B cell (primary cell): ENCODE data around the gene CTDSPL. TPM values are rescaled to one million over a fixed set of nuclear protein-coding genes. Genes with fewer than 3 reads are reported as not detected.

Experiments used
- ATAC-seq: fragments of 200-7000 bp; cut with Tn5 transposase; one replicate; pipeline ENCODE4 v1.10.0; 2021; ENCODE audit warnings: low read depth, mild to moderate bottlenecking, moderate number of reproducible peaks, moderate library complexity
- CTCF ChIA-PET: fragments of 350-600 bp; sonication (Branson Sonifier 250); formaldehyde crosslinking; loops from one replicate; lab custom pipeline; 2021; ENCODE audit warnings: antibody characterized with exemption, inconsistent platforms; lab: Charles Lee
- POLR2A ChIA-PET: fragments of 350-600 bp; sonication (Branson Sonifier 250); formaldehyde crosslinking; loops from one replicate; lab custom pipeline; 2021; ENCODE audit warnings: antibody characterized with exemption; lab: Charles Lee
- DNase-seq: peaks from one replicate; pipeline ENCODE4 v3.0.0; 2013
- H2AFZ ChIP-seq: 2 replicates; pipeline ENCODE4 v1.6.1; 2012; ENCODE audit warnings: mild to moderate bottlenecking, low read depth, low read length; ENCODE audit not compliant: insufficient read depth, poor library complexity, severe bottlenecking
- H3K27ac ChIP-seq, 2 donors: 1 replicate in 1 of 2; 2 replicates in 1 of 2; pipeline ENCODE4 v1.5.1; 2012 to 2013; ENCODE audit warnings: low read length in 2 of 2, mild to moderate bottlenecking in 2 of 2, moderate library complexity in 1 of 2
- H3K27me3 ChIP-seq, 4 experiments: fragments of 200-600 bp in 1 of 4; sonication (generic) in 1 of 4; replicated peaks in 1 of 4; 1 replicate in 2 of 4; 2 replicates in 2 of 4; pipeline versions ENCODE4 v1.6.1 to v1.7.0; 2013 to 2016; ENCODE audit warnings: low read length in 3 of 4, mild to moderate bottlenecking in 2 of 4, mixed read lengths in 1 of 4, moderate library complexity in 1 of 4; ENCODE audit not compliant: insufficient read depth in 4 of 4, control insufficient read depth in 3 of 4; ENCODE audit errors: control extremely low read depth in 1 of 4
- H3K36me3 ChIP-seq, 2 experiments: replicated peaks in 1 of 2; 1 replicate in 1 of 2; 2 replicates in 1 of 2; pipeline versions ENCODE4 v1.6.1 to v1.7.1; 2013; ENCODE audit warnings: low read length in 1 of 2; ENCODE audit not compliant: insufficient read depth in 2 of 2, control insufficient read depth in 1 of 2; ENCODE audit errors: control extremely low read depth in 1 of 2, extremely low read depth in 1 of 2
- H3K4me1 ChIP-seq, 2 donors: fragments of 200-600 bp in 1 of 2; sonication (generic) in 1 of 2; 1 replicate in 1 of 2; 2 replicates in 1 of 2; pipeline versions ENCODE4 v1.5.1 to v1.6.1; 2013 to 2017; ENCODE audit warnings: low read length in 2 of 2; ENCODE audit not compliant: control insufficient read depth in 2 of 2, insufficient read depth in 2 of 2
- H3K4me2 ChIP-seq: replicated peaks from 2 replicates; pipeline ENCODE3; 2012; ENCODE audit warnings: mild to moderate bottlenecking, low read depth, low read length; ENCODE audit not compliant: poor library complexity, severe bottlenecking
- H3K4me3 ChIP-seq, 5 experiments: fragments of 200-600 bp in 1 of 5; sonication (generic) in 1 of 5; 1 replicate in 3 of 5; 2 replicates in 2 of 5; pipeline versions ENCODE4 v1.5.1 to v1.7.0; 2011 to 2016; ENCODE audit warnings: low read length in 4 of 5, mild to moderate bottlenecking in 4 of 5, low read depth in 2 of 5, control low read depth in 1 of 5, moderate library complexity in 1 of 5; ENCODE audit not compliant: insufficient read depth in 1 of 5; ENCODE audit errors: control extremely low read depth in 1 of 5, extremely low read depth in 1 of 5
- H3K79me2 ChIP-seq: fragments of 200-600 bp; sonication (generic); one replicate; pipeline ENCODE4 v1.6.0; 2016; ENCODE audit warnings: low read length; ENCODE audit not compliant: control insufficient read depth, insufficient read depth
- H3K9ac ChIP-seq: fragments of 200-600 bp; sonication (generic); 2 replicates; pipeline ENCODE4 v1.6.1; 2017; ENCODE audit warnings: mild to moderate bottlenecking, low read length, moderate library complexity
- H3K9me3 ChIP-seq, 3 donors: one replicate each; pipeline versions ENCODE4 v1.6.1 to v1.7.1; 2013; ENCODE audit warnings: low read length in 2 of 3; ENCODE audit not compliant: control insufficient read depth in 2 of 3, insufficient read depth in 1 of 3; ENCODE audit errors: control extremely low read depth in 1 of 3
- H4K20me1 ChIP-seq: 2 replicates; pipeline ENCODE4 v1.6.0; 2012; ENCODE audit warnings: mild to moderate bottlenecking, low read length; ENCODE audit not compliant: insufficient read depth, control insufficient read depth, poor library complexity, severe bottlenecking
- H3K27ac Mint-ChIP-seq: one replicate; pipeline ENCODE4 v1.8.0; 2021; ENCODE audit warnings: mixed read lengths
- H3K27me3 Mint-ChIP-seq: one replicate; pipeline ENCODE4 v1.8.0; 2021; ENCODE audit warnings: mixed read lengths
- H3K4me1 Mint-ChIP-seq: one replicate; pipeline ENCODE4 v1.8.0; 2021; ENCODE audit warnings: mixed read lengths
- H3K4me3 Mint-ChIP-seq: one replicate; pipeline ENCODE4 v1.8.0; 2021; ENCODE audit warnings: mixed read lengths
- H3K9me3 Mint-ChIP-seq: one replicate; pipeline ENCODE4 v1.8.0; 2022; ENCODE audit warnings: mixed read lengths; ENCODE audit not compliant: insufficient read depth
- CTCF ChIP-seq: fragments of 200-600 bp; IDR thresholded peaks from one replicate; pipeline ENCODE4 v1.8.0; 2022; ENCODE audit warnings: antibody characterized with exemption, mild to moderate bottlenecking
- EZH2 ChIP-seq: IDR thresholded peaks from 2 replicates; pipeline ENCODE4 v1.6.1; 2012; ENCODE audit warnings: borderline replicate concordance, low read depth, mild to moderate bottlenecking, moderate library complexity, low read length; ENCODE audit not compliant: insufficient read depth, poor library complexity, severe bottlenecking
- WGBS: methylation state at CpG from one replicate; pipeline ENCODE4 v1.1.5; 2013; ENCODE audit warnings: missing lambda C conversion rate; ENCODE audit not compliant: insufficient coverage; 5-methylcytosine and 5-hydroxymethylcytosine counted together
- intact Hi-C: fragments of 100-400 bp; cut with micrococcal nuclease; formaldehyde crosslinking; loops from one replicate; pipeline ENCODE4 v1.10.0; 2022
- polyA plus RNA-seq: library from polyadenylated mRNA; depleted of rRNA; stranded (reverse); fragments of >200 nt; gene quantifications from 2 replicates; pipeline ENCODE4 v1.2.3, GENCODE V29; 2012
- total RNA-seq, 2 donors: library from RNA; stranded (reverse); fragments of 120-200 nt in 1 of 2; gene quantifications; 1 replicate in 1 of 2; 2 replicates in 1 of 2; pipeline versions ENCODE4 v1.2.3 to v1.2.4, GENCODE V29; 2013 to 2022

Gene CTDSPL
- total and polyA plus RNA-seq, 2 donors (not counting 1 experiment from before 2014, with no cell fraction given) = not detected

GRCh38 chr3:38003817-38004414 lies 142.2 kb downstream of the CTDSPL start:
- no peak for TF ChIP-seq EZH2
- no peak for TF ChIP-seq CTCF
- ATAC-seq (no peak), DNase-seq (no peak)
- H4K20me1 ChIP-seq = no peaks in the 10 kb centered on the region
- Mint-ChIP-seq H3K9me3 (no peaks in the 10 kb centered on the region), H3K4me1 (peaks cover 18% of the 10 kb centered on the region), H3K4me3 (no peak overlapping the region), H3K27ac (no peak overlapping the region), H3K27me3 (no peaks in the 10 kb centered on the region)
- H3K27ac ChIP-seq = no peak overlapping the region
- H3K36me3 ChIP-seq = peaks cover 0 to 28% of the 10 kb centered on the region in 2 experiments
- no peaks in the 10 kb centered on the region for H3K27me3 ChIP-seq
- no peak overlapping the region for H2AFZ ChIP-seq
- no peak overlapping the region for H3K9ac ChIP-seq
- CTCF ChIA-PET = interaction anchor here (0.6 to 4.0 kb wide), 8 partner anchors 8 to 477 kb away, joined by 3 to 46 read pairs (median 4); partner anchors contain the start of gene DLEC1
- H3K4me3 ChIP-seq = no peak overlapping the region
- H3K4me2 ChIP-seq = no peak overlapping the region
- H3K79me2 ChIP-seq = no peaks in the 10 kb centered on the region
- POLR2A ChIA-PET = no interaction called here
- H3K4me1 ChIP-seq = peaks cover 0 to 6% of the 10 kb centered on the region in 2 donors
- WGBS = 92% methylated on average over 11 of the region's 11 CpGs
- no peaks in the 10 kb centered on the region for H3K9me3 ChIP-seq
- intact Hi-C loops = loop anchor here (1.0 kb wide), 2 partner anchors 30 to 36 kb away; no protein-coding TSS in a partner anchor

- H3K4me2 ChIP-seq = no peak overlapping the region
- no peaks in the 10 kb centered on the region for H3K9me3 ChIP-seq
- ChIA-PET CTCF (interaction anchor here (1.0 to 4.0 kb wide), 8 partner anchors 24 to 476 kb away, joined by 3 to 46 read pairs (median 4); partner anchors contain the start of gene DLEC1), POLR2A (no interaction called here)
- H2AFZ ChIP-seq = no peak overlapping the region
- intact Hi-C loops = loop anchor here (1.0 kb wide), 1 partner anchor 36 kb away; no protein-coding TSS in a partner anchor
- Mint-ChIP-seq H3K27ac (peak overlapping the region; percentile 29), H3K4me3 (no peak overlapping the region), H3K4me1 (peaks cover 12% of the 10 kb centered on the region), H3K27me3 (no peaks in the 10 kb centered on the region), H3K9me3 (no peaks in the 10 kb centered on the region)
- H4K20me1 ChIP-seq = no peaks in the 10 kb centered on the region
- H3K4me1 ChIP-seq = peaks cover 0 to under 1% of the 10 kb centered on the region in 2 donors
- H3K4me3 ChIP-seq = no peak overlapping the region
- no peak overlapping the region for H3K27ac ChIP-seq
- H3K9ac ChIP-seq = no peak overlapping the region
- peaks cover 0 to 28% of the 10 kb centered on the region in 2 experiments for H3K36me3 ChIP-seq
- TF ChIP-seq EZH2 (no peak), CTCF (peak; percentile 50)
- H3K27me3 ChIP-seq = no peaks in the 10 kb centered on the region
- WGBS = 90% methylated on average over 14 of the region's 14 CpGs
- DNase-seq (peak; percentile 55), ATAC-seq (peak; percentile 47)
- no peaks in the 10 kb centered on the region for H3K79me2 ChIP-seq
Observed at GRCh38 chr3:38004415-38005075, 142.9 kb downstream of the CTDSPL start.
